Measurements from ENCODE around the gene BEST2. TPM values are rescaled to one million over a fixed set of nuclear protein-coding genes. Genes with fewer than 3 reads are reported as not detected.
"Not testable (repeated sequence)": the region's sequence is repeated elsewhere in the genome, so short reads cannot be mapped to it uniquely, and the experiment has no call there.

Gene BEST2
- total RNA-seq, 1 donor from 2014 or later, result not detected

GRCh38 chr19:12794971-12795381, 43.4 kb downstream of the BEST2 start:
- H3K4me3 Mint-ChIP-seq (ENCODE audit: unreplicated experiment), result peak overlapping the region; percentile 70
- H3K4me1 Mint-ChIP-seq (ENCODE audit: low read depth), result peaks cover 34% of the 10 kb centered on the region
- TF ChIP-seq CTCF (IDR thresholded peaks at IDR 0.05), result no peak
- H3K27ac Mint-ChIP-seq (ENCODE audit: unreplicated experiment), result peak overlapping the region; percentile 95
- H3K36me3 Mint-ChIP-seq (ENCODE audit: low read depth), result peaks cover 2% of the 10 kb centered on the region
- H3K27me3 Mint-ChIP-seq (ENCODE audit: low read depth), result no peaks in the 10 kb centered on the region
- H3K9me3 Mint-ChIP-seq (ENCODE audit: low read depth), result no peaks in the 10 kb centered on the region
- no peak for DNase-seq (ENCODE audit: low spot score)

- Mint-ChIP-seq H3K27ac (ENCODE audit: unreplicated experiment) (peak overlapping the region; percentile 95), H3K4me3 (ENCODE audit: unreplicated experiment) (peak overlapping the region; percentile 48), H3K9me3 (ENCODE audit: low read depth) (no peaks in the 10 kb centered on the region), H3K36me3 (ENCODE audit: low read depth) (peaks cover 2% of the 10 kb centered on the region), H3K4me1 (ENCODE audit: low read depth) (peaks cover 33% of the 10 kb centered on the region), H3K27me3 (ENCODE audit: low read depth) (no peaks in the 10 kb centered on the region)
- peak; percentile 94 for TF ChIP-seq CTCF (IDR thresholded peaks at IDR 0.05)
- no peak for DNase-seq (ENCODE audit: low spot score)
These were observed 44.8 kb downstream of the BEST2 start for GRCh38 chr19:12796146-12797071.

- no peaks in the 10 kb centered on the region for H3K27me3 Mint-ChIP-seq (ENCODE audit: low read depth)
- H3K27ac Mint-ChIP-seq (ENCODE audit: unreplicated experiment), result no peak overlapping the region
- H3K9me3 Mint-ChIP-seq (ENCODE audit: low read depth), result no peaks in the 10 kb centered on the region
- DNase-seq (ENCODE audit: low spot score), result no peak
- peaks cover 34% of the 10 kb centered on the region for H3K4me1 Mint-ChIP-seq (ENCODE audit: low read depth)
- no peak for TF ChIP-seq CTCF (IDR thresholded peaks at IDR 0.05)
- H3K4me3 Mint-ChIP-seq (ENCODE audit: unreplicated experiment), result no peak overlapping the region
- peaks cover 2% of the 10 kb centered on the region for H3K36me3 Mint-ChIP-seq (ENCODE audit: low read depth)
These were observed 45.6 kb downstream of the BEST2 start for GRCh38 chr19:12797141-12797587.

- peak overlapping the region; percentile 5 for H3K27ac Mint-ChIP-seq (ENCODE audit: unreplicated experiment)
- not testable (repeated sequence) for H3K27me3 Mint-ChIP-seq (ENCODE audit: low read depth); DNase-seq (ENCODE audit: low spot score); H3K9me3 Mint-ChIP-seq (ENCODE audit: low read depth); H3K36me3 Mint-ChIP-seq (ENCODE audit: low read depth); H3K4me3 Mint-ChIP-seq (ENCODE audit: unreplicated experiment)
- H3K4me1 Mint-ChIP-seq (ENCODE audit: low read depth), result peaks cover 38% of the 10 kb centered on the region
These were observed 46.0 kb downstream of the BEST2 start for GRCh38 chr19:12797607-12798006.

GRCh38 chr19:12799742-12800465, 48.3 kb downstream of the BEST2 start:
- Mint-ChIP-seq H3K27me3 (ENCODE audit: low read depth) (no peaks in the 10 kb centered on the region), H3K4me1 (ENCODE audit: low read depth) (peaks cover 30% of the 10 kb centered on the region), H3K27ac (ENCODE audit: unreplicated experiment) (no peak overlapping the region), H3K4me3 (ENCODE audit: unreplicated experiment) (no peak overlapping the region), H3K36me3 (ENCODE audit: low read depth) (no peaks in the 10 kb centered on the region), H3K9me3 (ENCODE audit: low read depth) (no peaks in the 10 kb centered on the region)
- DNase-seq (ENCODE audit: low spot score), result no peak
- no peak for TF ChIP-seq CTCF (IDR thresholded peaks at IDR 0.05)

Data from chondrocyte (in vitro differentiated cells).